ENCODE measurements around the gene BTRC.
"Not testable (repeated sequence)": the region's sequence is repeated elsewhere in the genome, so short reads cannot be mapped to it uniquely, and the experiment has no call there.

BTRC gene

GRCh38 chr10:101585841-101586240 lies 231.9 kb downstream of the BTRC start:
- no peak for DNase-seq (ENCODE audit: low read depth, low spot score)

- DNase-seq (ENCODE audit: low read depth, low spot score) = peak; percentile 70
Observed at GRCh38 chr10:101587725-101588653, 234.0 kb downstream of the BTRC start, which contains the start of the genes DPCD and POLL. Gene DPCD, plus strand, starts transcription at chr10:101588321. Its CDS starts 16 bp downstream, at chr10:101588337. Gene POLL, minus strand, starts transcription at chr10:101588257. Its CDS starts 897 bp downstream, at chr10:101587360.

- no peak for DNase-seq (ENCODE audit: low read depth, low spot score)
Observed at GRCh38 chr10:101588879-101589278, 234.9 kb downstream of the BTRC start.

DNA sequence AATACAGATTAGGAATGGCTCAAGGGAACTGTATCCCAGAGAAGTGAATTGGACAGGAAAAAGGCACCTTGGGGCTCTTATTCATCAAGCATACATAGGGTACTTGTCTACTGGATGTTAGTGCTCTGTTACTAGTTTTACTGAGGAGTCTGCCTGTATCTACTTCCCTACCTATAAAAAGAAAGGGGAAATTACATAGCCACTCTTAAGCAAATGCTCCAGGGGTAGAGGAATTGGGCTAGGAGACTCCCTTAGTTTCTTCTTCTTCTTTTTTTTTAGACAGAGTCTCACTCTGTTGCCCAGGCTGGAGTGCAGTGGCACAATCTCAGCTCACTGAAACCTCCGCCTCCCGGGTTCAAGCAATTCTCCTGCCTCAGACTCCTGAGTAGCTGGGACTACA lies 239.4 kb downstream of the BTRC start:
- DNase-seq (ENCODE audit: low read depth, low spot score) = not testable (repeated sequence)

DNA sequence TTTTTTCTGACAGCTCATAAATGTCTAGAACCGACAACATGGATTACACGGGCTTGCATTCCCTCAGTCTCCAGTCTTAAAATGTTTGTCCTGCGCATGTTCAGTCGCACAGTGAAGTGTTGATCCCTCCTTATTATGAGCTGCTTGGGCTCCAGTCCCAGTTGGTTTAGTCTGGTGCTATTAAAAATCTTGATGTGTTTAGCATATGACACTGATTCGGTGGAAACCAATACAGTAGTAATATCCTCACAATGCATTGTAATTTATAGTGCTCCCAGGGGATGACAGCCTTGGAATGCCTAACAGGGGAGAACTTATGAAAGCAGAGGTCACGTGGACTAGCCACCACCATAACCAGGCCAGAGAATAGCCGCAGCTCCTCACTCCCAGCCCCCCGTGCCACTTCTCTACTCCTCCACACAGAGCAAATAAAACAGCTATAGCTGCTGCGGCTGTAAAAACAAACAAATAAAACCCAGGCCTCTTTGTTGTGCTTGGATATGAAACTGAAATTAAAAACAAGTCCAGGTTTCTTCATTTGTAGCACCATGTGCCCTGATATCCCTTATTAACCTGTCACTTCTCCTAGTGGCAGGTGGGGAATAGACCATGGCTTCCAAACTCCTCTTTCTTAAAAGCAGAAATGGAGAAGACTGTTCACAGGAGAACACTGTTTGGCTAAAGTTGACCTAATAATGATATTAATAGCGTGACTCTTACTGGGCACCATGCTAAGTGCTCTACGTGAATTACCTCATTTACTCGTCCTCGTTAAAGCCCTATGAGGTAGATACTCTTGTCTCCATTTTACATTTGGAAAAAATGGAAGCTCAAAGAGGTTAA lies 241.8 kb downstream of the BTRC start:
- no peak for DNase-seq (ENCODE audit: low read depth, low spot score)

DNA sequence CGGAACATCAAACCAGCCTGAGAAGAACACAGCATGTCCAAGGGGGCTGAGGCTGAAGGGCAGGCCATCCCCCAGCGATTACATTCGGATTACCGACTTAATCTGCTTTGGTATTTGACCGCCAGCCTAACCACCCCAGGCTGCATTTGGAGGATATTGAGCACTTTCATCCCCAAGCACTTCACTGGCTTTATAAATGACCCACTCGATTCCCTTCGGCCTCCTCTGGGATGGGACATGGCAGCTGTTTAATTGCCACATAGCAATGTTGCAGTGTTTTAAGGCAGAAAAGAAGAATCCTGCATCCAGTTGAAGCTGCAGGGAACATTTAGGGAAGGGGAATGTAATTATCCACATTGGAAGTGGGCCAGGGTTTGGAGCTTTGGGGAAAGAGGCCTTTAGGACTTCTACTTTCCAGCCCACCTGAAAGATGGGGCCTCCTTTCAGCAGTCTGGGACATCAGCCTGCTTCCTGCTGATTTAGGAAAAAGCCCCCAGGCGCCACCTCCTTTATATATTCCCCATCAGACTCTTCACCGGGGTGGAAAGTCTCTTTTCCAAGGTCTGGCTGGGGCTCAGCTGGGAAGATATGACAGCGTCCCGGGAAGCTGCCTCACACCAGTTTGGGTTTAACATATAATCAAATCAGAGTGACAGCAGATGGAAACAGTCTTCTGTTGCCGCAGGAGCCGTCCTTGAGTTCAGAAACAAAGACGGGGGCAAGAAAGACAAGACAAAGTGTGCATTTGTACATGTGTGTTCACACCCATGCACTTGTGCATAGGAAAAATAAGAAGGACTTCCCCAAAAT lies 243.3 kb downstream of the BTRC start:
- no peak for DNase-seq (ENCODE audit: low read depth, low spot score)

DNA sequence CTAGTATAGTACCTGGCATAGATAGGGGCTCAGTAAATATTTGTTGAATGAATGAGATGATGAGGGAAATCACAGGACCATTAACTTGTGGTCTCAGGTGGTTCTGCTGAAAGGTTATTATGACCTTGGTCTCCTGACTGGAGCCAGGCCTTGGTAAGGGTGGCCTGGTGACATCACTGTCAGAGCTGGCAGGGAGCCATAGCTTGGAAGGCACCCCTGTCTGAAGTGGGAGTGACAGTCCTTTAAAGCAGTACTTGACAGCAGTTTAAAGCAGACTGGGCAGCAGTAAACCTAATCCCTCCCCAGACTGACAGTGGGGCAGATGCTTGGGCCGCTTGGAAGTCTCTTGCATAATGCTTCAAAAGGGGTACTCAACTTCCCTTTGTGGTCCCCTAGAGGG lies 247.6 kb downstream of the BTRC start:
- DNase-seq (ENCODE audit: low read depth, low spot score) = no peak

DNA sequence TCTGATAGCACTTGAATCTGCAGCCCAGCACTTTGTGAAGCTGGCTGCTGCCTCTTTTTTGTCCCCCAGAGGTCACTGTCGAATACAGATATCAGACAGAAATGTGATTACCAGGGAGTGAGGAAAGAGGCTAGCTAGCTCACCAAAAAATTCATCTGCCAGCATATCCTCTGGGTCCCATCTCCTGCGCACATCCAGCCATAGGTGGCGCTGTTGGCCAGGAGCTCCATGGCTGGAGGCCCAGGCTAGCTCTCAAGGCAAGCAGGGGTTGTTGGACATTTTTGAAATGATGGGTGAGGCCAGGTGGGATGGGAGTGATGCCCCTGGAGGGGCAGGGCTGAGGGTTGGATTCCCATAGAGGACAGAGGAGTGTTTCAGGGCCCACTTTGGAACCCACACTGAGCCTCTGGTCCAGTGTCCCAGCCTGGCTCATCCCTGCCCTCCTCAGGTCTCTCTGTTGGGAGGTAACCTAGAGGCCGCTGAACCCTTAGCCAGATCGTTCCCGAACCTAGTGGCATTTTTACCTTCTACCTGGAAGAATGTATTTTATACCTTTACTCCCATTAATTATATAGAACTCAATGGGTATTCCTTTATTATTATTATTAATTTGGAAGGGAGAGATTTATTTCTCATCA lies 248.9 kb downstream of the BTRC start:
- DNase-seq (ENCODE audit: low read depth, low spot score) = peak; percentile 17

Measured in brain pericyte (primary cell).